Parathyroid adenoma (tissue), 2 donors: ENCODE measurements around the gene TRDN.

Experiments
- H2AFZ ChIP-seq: fragments of 300-600 bp; sonication (generic); one replicate; pipeline ENCODE4 v1.7.0; 2017; ENCODE audit warnings: antibody characterized with exemption, mild to moderate bottlenecking
- H3K27ac ChIP-seq: fragments of 300-600 bp; sonication (generic); one replicate; pipeline ENCODE4 v1.7.0; 2017
- H3K27me3 ChIP-seq: fragments of 300-600 bp; sonication (generic); one replicate; pipeline ENCODE4 v1.7.0; 2017; ENCODE audit warnings: low read length; ENCODE audit not compliant: control insufficient read depth, insufficient read depth
- H3K36me3 ChIP-seq: fragments of 300-600 bp; sonication (generic); one replicate; pipeline ENCODE4 v1.7.0; 2017; ENCODE audit warnings: low read length; ENCODE audit not compliant: control insufficient read depth, insufficient read depth
- H3K4me1 ChIP-seq: fragments of 300-600 bp; sonication (generic); one replicate; pipeline ENCODE4 v1.7.0; 2017; ENCODE audit warnings: control low read depth
- H3K4me2 ChIP-seq: fragments of 300-600 bp; sonication (generic); one replicate; pipeline ENCODE4 v1.7.0; 2017; ENCODE audit warnings: low read length
- H3K4me3 ChIP-seq: fragments of 300-600 bp; sonication (generic); one replicate; pipeline ENCODE4 v1.7.0; 2017; ENCODE audit warnings: low read depth, low read length
- H3K79me2 ChIP-seq: fragments of 300-600 bp; sonication (generic); one replicate; pipeline ENCODE4 v1.7.0; 2017; ENCODE audit warnings: control low read depth
- H3K9ac ChIP-seq: fragments of 300-600 bp; sonication (generic); one replicate; pipeline ENCODE4 v1.7.0; 2017; ENCODE audit warnings: mild to moderate bottlenecking
- H3K9me3 ChIP-seq: fragments of 300-600 bp; sonication (generic); one replicate; pipeline ENCODE4 v1.7.0; 2017; ENCODE audit warnings: low read length; ENCODE audit not compliant: control insufficient read depth
- TF ChIP-seq, protein P1 (sequence below): fragments of 300-600 bp; sonication (generic); IDR thresholded peaks from one replicate; pipeline ENCODE4 v1.7.0; 2017; ENCODE audit warnings: antibody characterized with exemption, mild to moderate bottlenecking
- donor health status: primary hyperparathyroidism.

The TRDN gene

GRCh38 chr6:123610779-123611178, 26.0 kb downstream of the TRDN start:
- TF ChIP-seq, protein P1, sequence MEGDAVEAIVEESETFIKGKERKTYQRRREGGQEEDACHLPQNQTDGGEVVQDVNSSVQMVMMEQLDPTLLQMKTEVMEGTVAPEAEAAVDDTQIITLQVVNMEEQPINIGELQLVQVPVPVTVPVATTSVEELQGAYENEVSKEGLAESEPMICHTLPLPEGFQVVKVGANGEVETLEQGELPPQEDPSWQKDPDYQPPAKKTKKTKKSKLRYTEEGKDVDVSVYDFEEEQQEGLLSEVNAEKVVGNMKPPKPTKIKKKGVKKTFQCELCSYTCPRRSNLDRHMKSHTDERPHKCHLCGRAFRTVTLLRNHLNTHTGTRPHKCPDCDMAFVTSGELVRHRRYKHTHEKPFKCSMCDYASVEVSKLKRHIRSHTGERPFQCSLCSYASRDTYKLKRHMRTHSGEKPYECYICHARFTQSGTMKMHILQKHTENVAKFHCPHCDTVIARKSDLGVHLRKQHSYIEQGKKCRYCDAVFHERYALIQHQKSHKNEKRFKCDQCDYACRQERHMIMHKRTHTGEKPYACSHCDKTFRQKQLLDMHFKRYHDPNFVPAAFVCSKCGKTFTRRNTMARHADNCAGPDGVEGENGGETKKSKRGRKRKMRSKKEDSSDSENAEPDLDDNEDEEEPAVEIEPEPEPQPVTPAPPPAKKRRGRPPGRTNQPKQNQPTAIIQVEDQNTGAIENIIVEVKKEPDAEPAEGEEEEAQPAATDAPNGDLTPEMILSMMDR: no peak
- no peaks in the 10 kb centered on the region for H3K27me3 ChIP-seq
- H3K9me3 ChIP-seq: no peaks in the 10 kb centered on the region
- no peaks in the 10 kb centered on the region for H3K4me1 ChIP-seq
- no peak overlapping the region for H3K4me3 ChIP-seq
- H3K79me2 ChIP-seq: no peaks in the 10 kb centered on the region
- no peak overlapping the region for H3K9ac ChIP-seq
- H3K4me2 ChIP-seq: no peak overlapping the region
- H2AFZ ChIP-seq: no peak overlapping the region
- H3K36me3 ChIP-seq: no peaks in the 10 kb centered on the region
- no peak overlapping the region for H3K27ac ChIP-seq

GRCh38 chr6:123604067-123604466, 32.7 kb downstream of the TRDN start:
- H3K9ac ChIP-seq: no peak overlapping the region
- H3K4me1 ChIP-seq: no peaks in the 10 kb centered on the region
- TF ChIP-seq, protein P1: no peak
- H3K27ac ChIP-seq: no peak overlapping the region
- no peaks in the 10 kb centered on the region for H3K36me3 ChIP-seq
- H3K4me2 ChIP-seq: no peak overlapping the region
- peak overlapping the region; percentile 13 for H2AFZ ChIP-seq
- H3K79me2 ChIP-seq: no peaks in the 10 kb centered on the region
- H3K4me3 ChIP-seq: no peak overlapping the region
- no peaks in the 10 kb centered on the region for H3K9me3 ChIP-seq
- H3K27me3 ChIP-seq: no peaks in the 10 kb centered on the region

DNA sequence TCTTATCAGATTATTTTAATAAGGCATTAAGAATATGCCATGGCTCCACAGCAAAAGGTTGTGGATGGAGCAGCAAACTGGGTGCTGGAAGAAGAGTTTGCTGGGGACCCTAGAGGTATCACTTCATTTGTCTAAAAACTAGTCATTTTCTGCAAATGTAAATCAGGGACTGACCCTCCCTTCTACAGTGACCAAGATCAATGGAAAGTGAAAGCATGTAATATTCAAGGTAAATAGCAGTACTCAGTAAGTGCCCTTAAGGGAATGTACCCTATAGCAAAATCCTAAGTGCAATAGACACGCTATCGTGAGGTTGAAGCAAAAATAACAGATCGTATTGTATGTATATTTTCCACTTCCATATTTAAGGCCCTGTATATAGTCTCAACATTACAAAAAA, 38.7 kb downstream of the TRDN start:
- H3K27me3 ChIP-seq: no peaks in the 10 kb centered on the region
- no peaks in the 10 kb centered on the region for H3K79me2 ChIP-seq
- no peaks in the 10 kb centered on the region for H3K4me1 ChIP-seq
- H3K27ac ChIP-seq: no peak overlapping the region
- H3K9me3 ChIP-seq: no peaks in the 10 kb centered on the region
- H3K4me3 ChIP-seq: no peak overlapping the region
- H3K4me2 ChIP-seq: no peak overlapping the region
- H2AFZ ChIP-seq: no peak overlapping the region
- H3K36me3 ChIP-seq: no peaks in the 10 kb centered on the region
- H3K9ac ChIP-seq: no peak overlapping the region
- TF ChIP-seq, protein P1: no peak

GRCh38 chr6:123594776-123595175, 42.0 kb downstream of the TRDN start:
- no peak overlapping the region for H3K4me2 ChIP-seq
- no peaks in the 10 kb centered on the region for H3K9me3 ChIP-seq
- no peak overlapping the region for H3K27ac ChIP-seq
- no peaks in the 10 kb centered on the region for H3K36me3 ChIP-seq
- H3K4me1 ChIP-seq: no peaks in the 10 kb centered on the region
- TF ChIP-seq, protein P1: no peak
- no peak overlapping the region for H3K4me3 ChIP-seq
- no peak overlapping the region for H2AFZ ChIP-seq
- no peaks in the 10 kb centered on the region for H3K79me2 ChIP-seq
- no peaks in the 10 kb centered on the region for H3K27me3 ChIP-seq
- no peak overlapping the region for H3K9ac ChIP-seq

GRCh38 chr6:123592426-123592825, 44.3 kb downstream of the TRDN start:
- TF ChIP-seq, protein P1: no peak
- no peak overlapping the region for H3K9ac ChIP-seq
- no peaks in the 10 kb centered on the region for H3K36me3 ChIP-seq
- no peak overlapping the region for H3K4me3 ChIP-seq
- peak overlapping the region; percentile 26 for H2AFZ ChIP-seq
- H3K9me3 ChIP-seq: no peaks in the 10 kb centered on the region
- no peaks in the 10 kb centered on the region for H3K79me2 ChIP-seq
- no peaks in the 10 kb centered on the region for H3K27me3 ChIP-seq
- no peak overlapping the region for H3K4me2 ChIP-seq
- no peak overlapping the region for H3K27ac ChIP-seq
- H3K4me1 ChIP-seq: no peaks in the 10 kb centered on the region
